Prostate gland (tissue), 2 donors: ENCODE results near the gene FBXW7.

Source experiments
- POLR2A ChIP-seq: fragments of 450-650 bp; IDR thresholded peaks from one replicate; pipeline ENCODE4 v1.6.1; 2016; ENCODE audit warnings: antibody characterized with exemption, mild to moderate bottlenecking
- POLR2AphosphoS5 ChIP-seq: sonication (generic); formaldehyde crosslinking; IDR thresholded peaks from one replicate; pipeline ENCODE4 v1.6.1; 2017; ENCODE audit warnings: antibody characterized with exemption
- TF ChIP-seq, protein P1 (sequence below), 4 experiments: fragments of 200-600 bp in 2 of 4; fragments of 450-650 bp in 2 of 4; sonication (generic) in 2 of 4; IDR thresholded peaks; 1 replicate in 3 of 4; 2 replicates in 1 of 4; pipeline ENCODE4 v1.5.1; 2016 to 2019; ENCODE audit warnings: antibody characterized with exemption in 4 of 4, mild to moderate bottlenecking in 2 of 4, moderate library complexity in 2 of 4

DNA sequence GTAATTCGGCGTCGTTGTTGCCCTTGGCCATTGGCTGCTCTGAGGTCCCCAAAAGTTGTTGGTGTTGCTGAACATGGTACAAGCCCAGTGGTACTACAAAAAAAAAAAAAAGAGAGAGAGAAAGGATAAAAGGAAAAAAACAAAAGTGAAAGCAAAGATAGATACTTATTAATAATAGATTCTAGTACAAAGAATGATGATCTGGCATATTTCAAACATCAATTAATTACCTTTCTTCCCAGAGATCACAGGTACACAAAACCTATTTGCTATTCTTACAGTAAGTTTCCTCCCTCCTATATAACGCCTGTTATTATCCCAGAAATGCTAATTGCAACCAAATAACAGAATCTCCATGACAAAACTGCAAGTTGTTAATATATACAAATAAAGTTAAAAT lies 188.9 kb downstream of the FBXW7 start:
- no peak for TF ChIP-seq POLR2A
- TF ChIP-seq, protein P1, sequence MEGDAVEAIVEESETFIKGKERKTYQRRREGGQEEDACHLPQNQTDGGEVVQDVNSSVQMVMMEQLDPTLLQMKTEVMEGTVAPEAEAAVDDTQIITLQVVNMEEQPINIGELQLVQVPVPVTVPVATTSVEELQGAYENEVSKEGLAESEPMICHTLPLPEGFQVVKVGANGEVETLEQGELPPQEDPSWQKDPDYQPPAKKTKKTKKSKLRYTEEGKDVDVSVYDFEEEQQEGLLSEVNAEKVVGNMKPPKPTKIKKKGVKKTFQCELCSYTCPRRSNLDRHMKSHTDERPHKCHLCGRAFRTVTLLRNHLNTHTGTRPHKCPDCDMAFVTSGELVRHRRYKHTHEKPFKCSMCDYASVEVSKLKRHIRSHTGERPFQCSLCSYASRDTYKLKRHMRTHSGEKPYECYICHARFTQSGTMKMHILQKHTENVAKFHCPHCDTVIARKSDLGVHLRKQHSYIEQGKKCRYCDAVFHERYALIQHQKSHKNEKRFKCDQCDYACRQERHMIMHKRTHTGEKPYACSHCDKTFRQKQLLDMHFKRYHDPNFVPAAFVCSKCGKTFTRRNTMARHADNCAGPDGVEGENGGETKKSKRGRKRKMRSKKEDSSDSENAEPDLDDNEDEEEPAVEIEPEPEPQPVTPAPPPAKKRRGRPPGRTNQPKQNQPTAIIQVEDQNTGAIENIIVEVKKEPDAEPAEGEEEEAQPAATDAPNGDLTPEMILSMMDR (IDR thresholded peaks at IDR 0.05), result no peak
- TF ChIP-seq POLR2AphosphoS5, result no peak
